GM18505 (cell line): ENCODE results near the gene LYSMD2.
A peak's percentile ranks its signal among the peaks of the same experiment; 100 is the strongest.

ENCODE experiments used
- ATAC-seq: cut with Tn5 transposase; IDR thresholded peaks from one replicate; pipeline ENCODE4 v1.9.1; 2021; ENCODE audit not compliant: unreplicated experiment
- POLR2A ChIP-seq: IDR thresholded peaks from 4 replicates; pipeline ENCODE4 v1.6.1; 2011; ENCODE audit warnings: borderline replicate concordance; ENCODE audit not compliant: insufficient read depth, insufficient read length; ENCODE audit errors: extremely low read depth

Gene LYSMD2

DNA sequence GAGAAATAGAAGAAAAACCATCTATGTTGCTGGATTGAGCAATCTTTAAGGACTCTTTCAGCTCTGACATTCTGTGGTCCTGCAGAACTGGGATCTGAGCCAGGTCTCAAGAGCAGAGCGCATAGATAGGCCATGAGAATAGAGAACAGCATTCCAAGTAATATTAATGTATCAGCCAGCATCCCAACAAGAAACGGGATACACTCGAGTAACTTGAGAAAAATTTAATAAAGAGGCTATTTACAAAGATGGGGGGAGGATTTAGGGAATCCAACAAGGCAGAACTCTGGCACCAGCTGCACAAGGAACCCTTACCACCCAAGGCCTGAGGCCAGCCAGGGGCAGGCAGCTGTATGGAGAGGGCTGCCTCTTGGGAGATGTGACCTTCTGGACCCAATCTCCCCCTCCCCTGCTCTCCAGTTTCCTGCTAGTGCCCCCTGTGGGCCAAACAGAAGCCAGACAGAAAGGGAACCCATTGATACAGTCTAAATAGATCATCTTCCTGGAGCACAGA lies 22.2 kb upstream of the LYSMD2 start:
- no peak for ATAC-seq

DNA sequence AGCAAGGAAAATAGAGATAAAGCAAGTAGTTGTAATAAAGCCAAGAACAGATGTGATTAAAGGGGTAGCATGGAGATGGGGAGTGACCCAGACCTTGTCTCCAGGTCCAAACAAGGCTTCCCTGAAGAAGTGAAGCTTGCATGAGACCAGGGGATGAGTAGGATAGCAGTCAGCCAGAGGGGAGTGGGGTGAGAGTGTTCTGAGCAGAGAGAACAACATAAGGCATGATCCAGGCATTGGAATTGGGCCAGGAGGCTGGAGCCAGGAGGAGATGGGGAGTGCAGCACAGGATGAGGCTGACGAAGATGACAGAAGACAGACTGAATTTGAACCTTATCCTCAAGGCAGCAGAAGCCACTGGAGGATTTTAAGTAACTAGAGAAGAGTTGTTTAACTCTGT lies 21.2 kb upstream of the LYSMD2 start:
- ATAC-seq = no peak
- no peak for TF ChIP-seq POLR2A

More for the DNA sequence above, 22.2 kb upstream of the LYSMD2 start:
- TF ChIP-seq POLR2A = no peak

DNA sequence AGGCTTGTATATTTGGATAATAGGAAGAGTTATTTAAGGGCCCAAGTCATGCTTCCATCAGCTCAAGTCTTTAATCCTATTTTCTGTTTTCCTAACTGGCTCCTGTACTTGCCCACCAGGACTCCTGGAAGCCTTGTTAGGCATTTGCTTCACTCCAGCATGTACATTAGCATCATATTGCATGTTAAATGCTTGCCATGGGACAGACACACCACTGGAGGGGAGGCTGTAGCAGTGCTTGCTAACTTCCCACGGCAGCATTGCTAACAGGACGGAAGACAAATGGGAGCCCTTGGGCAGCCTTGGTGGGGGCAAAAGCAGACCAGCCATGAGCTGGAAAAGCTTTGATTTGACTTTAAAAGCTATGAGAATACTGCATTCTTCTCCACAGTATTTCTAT lies 20.0 kb upstream of the LYSMD2 start:
- ATAC-seq = no peak
- no peak for TF ChIP-seq POLR2A

DNA sequence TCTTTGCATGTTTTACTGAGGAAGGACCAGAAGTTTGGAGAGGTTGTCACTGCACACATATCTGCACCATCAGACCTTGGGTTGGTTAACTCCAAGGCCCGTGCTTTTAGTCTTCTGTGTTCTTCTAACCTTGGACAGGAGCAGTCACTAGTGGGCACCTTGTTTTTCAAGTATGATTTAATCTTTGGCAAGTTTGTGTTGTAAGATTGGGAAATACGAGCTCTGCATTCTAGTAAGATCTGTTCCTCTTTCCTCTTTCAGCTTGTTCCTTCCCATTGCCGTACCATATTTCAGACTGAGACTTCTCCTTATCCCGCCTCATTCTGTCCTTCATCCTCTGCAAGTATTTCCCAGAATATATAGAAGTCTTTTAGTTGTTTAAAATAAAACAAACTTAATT lies 19.0 kb upstream of the LYSMD2 start:
- TF ChIP-seq POLR2A = no peak
- no peak for ATAC-seq

DNA sequence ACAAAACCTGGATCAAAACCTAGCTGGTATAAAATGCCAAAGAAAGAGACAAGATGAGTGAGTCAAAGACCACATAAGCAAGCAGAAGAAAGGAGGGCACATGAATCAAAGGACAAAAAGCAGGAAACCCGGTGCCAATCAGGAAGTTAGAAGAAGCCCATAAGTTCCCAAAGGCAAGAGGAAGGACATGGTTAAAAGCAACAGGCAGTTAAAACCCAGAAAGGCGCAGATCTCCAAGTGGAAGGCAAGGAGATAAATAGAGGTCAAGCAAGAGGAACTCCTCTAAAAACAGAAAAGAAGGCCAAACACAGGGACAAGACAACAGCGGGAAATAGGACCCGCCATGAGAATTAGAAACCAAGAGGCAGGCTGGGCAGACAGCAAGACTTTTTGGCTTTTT lies 18.3 kb upstream of the LYSMD2 start:
- TF ChIP-seq POLR2A = no peak
- ATAC-seq = no peak

DNA sequence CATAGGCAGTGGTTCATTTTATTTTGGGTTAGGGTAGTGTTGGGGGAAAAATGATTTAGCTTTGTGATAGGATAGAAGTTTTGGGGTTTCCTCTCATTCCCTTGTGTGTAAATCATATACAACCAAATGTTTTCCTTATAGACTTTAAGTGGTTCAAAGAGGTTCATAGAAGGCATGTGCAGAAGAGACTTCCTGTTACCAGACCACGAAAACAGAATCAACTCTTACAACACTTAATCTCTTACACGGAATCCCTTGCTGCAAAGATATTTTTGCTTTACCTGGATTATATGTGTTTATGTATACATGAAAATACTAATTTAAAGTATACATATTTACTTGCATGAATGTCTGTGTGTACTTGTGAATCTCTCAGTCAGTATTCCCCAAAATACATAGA lies 16.8 kb upstream of the LYSMD2 start:
- TF ChIP-seq POLR2A = no peak
- no peak for ATAC-seq

DNA sequence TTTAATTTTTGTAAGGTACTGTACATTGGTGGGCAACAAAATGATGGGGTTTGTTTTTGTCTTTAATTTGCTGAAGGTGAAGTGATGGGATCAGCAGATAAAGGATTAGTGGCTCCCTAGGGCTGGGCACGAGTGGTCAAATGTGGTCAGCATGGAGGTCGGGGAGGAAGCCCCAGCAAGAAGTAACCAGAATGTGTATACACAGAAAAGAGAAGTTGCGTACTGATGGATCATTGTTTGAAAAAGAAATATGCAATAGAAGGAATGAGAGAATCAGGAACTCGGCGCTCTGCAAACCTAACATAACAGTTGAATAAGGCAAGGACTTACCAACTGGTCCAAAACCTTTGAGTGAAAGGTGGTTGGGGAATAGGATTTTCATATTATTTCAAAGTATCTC lies 15.4 kb upstream of the LYSMD2 start:
- no peak for ATAC-seq

DNA sequence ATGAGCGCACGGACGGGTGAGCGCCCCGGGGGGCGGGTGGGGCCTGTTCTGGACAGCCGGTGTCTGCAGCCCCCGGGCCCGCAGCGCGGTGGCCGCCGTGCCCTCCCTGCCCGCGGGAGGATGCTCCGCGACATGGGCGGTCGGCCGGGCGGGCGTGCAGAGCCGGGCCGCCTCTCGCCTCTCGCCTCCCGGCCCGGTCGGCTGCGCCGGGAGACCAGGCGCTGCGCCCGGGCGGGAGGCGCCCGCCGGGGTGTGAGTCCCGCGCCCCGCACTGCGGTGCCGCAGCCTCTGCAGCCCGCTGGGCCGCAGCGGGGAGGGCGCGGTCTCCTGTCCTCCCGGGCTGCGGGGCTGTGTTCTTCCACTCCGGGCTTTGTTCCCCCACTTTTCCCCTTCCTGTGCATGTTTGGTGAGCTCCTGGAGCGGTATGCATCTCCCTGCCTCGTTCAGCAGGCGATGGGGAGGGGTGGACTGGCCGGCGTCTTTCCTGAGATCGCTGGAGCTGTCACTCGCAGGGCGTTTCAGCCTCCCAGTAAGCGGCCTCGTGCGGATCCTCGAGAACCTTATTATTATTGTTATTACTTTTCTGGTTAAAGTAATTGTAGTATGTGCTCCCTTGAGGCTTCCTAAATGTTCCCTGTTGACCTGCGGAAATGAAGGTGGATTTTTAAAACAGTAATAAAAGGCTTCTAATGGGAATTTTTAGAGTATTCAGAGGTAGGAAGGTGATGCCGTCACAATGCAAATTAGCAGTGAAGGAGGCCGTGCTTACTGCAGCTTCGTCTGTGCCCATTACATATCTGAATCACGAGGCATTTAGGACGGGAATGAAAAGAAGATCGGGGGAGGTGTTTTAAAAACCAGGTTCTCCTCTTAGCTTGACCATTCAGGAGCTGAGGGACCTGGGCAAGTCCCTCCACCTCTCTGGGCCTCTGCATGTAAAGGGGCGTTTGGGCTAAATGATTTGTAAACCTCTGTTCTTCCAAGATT lies 14.5 kb upstream of the LYSMD2 start:
- TF ChIP-seq POLR2A = no peak
- peak; percentile 35 for ATAC-seq

More for the DNA sequence above, 15.4 kb upstream of the LYSMD2 start:
- no peak for TF ChIP-seq POLR2A

DNA sequence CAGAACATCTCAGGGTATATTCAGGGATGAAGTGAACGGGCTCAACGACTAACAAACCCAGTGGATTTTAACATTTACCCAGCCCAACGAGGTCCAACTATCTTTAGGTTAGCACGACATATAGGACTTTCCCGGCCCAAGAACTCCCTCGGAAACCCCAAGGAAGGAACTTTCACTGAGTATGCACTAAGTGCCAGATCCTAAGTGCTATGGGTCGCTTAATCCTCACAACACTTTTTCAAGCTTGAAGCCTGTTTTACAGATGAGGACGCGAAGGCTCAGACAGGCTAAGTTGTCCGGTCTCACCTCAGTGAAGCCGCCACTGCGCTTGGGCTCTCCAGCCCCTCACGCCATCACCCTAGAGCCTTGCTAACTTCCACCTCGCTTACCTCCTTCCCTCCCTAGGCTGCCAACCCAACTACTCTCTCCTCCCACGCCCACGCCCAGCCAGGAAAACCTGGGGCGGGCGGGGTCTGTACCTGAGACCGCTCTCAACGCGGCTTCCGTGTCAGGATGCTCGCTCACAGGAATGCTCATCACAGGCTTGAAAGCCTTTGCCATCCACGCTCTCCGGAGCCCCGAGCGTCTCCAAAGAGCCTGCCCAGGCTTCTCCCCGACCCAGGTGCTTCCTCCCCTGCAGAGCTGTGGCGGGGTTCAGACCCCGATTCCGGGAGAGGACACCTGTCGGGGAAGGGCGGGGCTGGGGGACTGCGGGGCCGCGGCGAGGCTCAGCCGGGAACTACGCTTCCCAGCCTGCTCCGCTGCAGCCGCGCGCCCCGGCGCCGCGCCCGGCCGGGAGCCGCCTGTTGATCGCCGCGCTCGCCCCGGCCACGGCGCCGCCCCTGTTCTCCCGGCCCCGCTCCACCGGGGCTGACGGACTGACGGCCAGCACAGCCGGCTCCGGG lies 13.6 kb upstream of the LYSMD2 start, which contains the start of gene TMOD2:
TMOD2 (plus strand) TSS at position 806 of the 905 bp plus-strand sequence. CDS start 14,845 bp downstream, outside the sequence.
- peak; percentile 32 for TF ChIP-seq POLR2A
- ATAC-seq = peak; percentile 80

DNA sequence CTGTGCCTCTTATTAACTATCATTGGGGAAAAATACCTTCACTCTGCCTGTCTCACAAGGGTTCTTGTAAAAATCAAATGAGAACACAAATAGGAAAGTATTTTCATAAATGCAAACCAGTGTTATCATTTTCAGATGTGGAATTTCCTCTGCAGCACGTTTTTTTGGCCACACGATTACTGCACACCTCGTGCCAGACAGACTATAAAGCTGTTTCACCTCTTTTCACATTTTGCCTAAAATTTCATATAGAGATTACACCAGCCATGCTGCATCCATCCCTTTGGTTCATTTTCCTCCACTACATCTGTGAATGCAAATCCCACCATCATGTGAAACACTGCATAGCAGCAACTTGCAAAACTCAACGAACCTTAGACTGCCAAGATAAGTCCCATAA lies 12.7 kb upstream of the LYSMD2 start:
- no peak for TF ChIP-seq POLR2A

DNA sequence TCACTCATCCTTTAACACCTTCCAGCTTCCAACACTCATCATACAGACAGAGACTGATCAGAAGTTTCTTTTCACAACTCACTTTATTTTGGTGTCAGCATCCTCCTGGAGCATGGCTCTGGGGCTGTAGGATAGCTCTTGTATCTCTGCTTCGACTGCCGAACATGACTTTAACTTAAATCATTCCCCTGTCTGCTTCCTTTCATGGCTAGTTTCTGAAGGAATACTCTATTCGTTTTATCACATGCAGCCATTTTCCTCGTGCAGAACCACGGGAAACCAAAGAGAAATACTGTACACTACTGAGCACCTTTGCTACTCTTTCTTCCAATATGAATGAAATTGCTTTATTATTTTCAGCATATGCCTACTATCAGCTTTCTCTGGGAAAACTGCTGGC lies 11.9 kb upstream of the LYSMD2 start:
- no peak for ATAC-seq
- no peak for TF ChIP-seq POLR2A

More for the DNA sequence above, 12.7 kb upstream of the LYSMD2 start:
- ATAC-seq = no peak

DNA sequence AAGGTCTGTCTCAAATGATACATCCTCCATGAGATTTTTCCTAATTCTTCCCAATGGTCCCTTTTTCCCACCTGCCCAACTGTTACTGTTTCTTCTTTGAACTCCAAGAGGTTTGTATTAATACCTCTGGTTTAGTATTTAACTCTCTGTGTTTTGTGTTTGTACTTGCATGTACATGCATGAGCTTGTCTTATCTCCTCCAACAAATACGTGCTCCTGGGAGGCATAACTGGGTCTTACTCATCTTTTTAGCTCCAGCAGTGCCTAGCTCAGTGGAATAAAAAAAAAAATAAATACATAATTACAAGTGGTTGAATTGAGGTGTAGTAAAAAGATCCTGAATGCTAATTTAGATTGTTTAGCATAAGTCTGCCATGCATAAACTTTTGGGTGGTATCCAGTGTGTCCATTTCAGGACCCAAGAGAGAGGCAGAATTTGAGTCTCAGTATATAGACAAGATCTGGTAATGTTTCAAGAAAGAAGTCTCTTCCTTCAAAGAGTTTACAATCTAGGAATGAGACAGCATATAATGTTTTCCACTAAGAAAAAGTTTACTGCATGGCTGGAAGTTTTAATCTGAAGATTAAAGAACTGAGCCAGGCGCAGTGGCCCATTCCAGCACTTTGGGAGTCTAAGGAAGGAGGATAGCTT lies 1.7 kb upstream of the LYSMD2 start:
- ATAC-seq = no peak
- TF ChIP-seq POLR2A = no peak

DNA sequence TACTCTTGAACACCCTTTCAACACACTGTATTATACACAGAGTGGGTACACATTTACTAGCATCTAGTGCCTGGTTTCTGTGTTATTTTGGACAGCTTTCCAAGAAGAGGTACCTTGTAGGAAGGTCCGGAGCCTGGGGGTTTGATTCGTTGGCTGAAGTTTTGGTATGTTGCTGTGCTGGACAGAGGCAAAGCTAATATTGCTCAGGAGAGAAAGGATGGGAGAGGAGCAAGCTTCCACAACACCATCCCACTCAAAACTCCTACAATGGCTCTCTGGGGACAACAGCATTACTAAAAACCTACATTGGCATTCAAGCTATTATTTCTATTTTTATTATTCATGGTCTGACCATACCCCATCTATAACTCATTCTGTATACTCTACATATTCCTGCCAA lies 1.1 kb upstream of the LYSMD2 start:
- no peak for ATAC-seq
- no peak for TF ChIP-seq POLR2A

DNA sequence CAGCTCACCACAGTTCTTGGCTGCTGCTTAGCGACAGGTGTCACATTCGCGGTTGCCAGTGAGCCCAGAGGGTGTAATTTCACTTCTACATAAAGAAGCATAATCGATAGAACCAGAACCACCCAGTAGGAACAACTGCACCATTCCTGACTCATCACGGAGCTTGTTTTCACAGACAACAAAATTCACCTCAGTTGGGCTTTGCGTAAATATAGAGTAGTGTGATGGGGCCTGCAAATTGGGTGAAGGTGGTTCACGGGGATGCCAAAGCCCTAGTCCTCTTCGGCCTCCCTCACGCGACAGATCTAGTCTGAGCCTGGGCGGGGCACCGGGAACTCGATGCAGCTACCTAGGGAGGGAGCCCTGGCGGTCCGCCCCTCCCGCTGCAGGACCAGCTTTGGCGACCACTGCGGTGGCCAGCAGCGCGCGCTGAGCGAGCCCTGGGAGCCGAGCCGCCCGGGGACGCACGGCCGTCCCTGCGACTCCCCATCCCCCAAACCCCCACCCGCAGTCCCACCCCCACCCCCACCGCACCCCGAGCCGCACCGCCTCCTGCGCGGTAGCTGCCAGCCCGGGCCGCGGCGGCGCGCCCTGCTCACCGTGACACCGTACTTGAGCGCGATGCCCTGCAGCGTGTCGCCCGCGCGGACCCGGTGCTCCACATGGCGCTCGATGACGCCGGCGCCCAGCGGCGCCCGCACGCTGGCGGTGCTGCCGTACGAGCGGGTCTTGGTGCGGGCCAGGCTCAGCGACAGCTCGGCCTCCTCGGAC lies 519 bp downstream of the LYSMD2 start:
- peak; percentile 34 for ATAC-seq
- TF ChIP-seq POLR2A = peak; percentile 47
